NCI-H1694 treated with DMSO at 0.1 percent for 48 hours (cell line): Measurements from ENCODE around the gene TMCO4.
"Not testable (repeated sequence)": the region's sequence is repeated elsewhere in the genome, so short reads cannot be mapped to it uniquely, and the experiment has no call there.

Source experiments
- DNase-seq: peaks from one replicate; lab custom pipeline; 2025; lab: John Stamatoyannopoulos, UW

Gene TMCO4

DNA sequence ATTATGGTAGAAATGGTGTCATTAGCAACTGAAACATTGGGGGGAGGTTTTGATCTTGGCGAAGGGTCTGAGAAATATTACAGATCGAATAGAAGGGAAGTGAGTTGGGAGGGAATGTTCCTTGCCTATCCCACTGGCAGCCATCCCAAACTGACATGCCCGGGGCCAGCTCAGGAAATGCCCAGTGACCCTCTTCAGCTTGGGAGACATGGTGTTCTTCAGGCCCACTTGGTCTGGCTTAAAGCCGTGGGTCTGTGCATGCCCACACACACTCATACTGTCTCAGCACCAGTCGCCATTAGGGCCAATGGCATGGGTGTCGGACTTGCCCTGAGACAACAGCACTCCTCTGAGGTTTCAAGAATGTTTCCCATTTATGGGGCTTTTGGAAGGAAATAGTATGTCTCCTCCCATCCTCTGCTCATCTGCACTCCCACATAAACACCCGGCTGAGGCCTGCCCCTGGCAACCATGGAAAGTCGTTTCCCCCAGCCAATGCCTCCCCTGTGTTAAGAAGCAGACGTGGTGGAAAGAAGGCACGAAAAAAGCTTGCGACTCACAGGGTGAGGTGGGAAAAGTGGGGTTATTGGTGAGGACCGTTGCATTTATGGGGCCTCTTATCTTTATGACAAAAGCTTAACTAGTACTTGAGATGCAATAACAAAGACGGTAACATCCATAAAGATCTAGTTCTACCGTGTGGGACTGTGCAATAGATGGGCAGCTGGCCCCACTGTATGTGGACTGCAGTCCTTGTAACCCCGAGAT lies 13.3 kb upstream of the TMCO4 start:
- DNase-seq, result no peak

DNA sequence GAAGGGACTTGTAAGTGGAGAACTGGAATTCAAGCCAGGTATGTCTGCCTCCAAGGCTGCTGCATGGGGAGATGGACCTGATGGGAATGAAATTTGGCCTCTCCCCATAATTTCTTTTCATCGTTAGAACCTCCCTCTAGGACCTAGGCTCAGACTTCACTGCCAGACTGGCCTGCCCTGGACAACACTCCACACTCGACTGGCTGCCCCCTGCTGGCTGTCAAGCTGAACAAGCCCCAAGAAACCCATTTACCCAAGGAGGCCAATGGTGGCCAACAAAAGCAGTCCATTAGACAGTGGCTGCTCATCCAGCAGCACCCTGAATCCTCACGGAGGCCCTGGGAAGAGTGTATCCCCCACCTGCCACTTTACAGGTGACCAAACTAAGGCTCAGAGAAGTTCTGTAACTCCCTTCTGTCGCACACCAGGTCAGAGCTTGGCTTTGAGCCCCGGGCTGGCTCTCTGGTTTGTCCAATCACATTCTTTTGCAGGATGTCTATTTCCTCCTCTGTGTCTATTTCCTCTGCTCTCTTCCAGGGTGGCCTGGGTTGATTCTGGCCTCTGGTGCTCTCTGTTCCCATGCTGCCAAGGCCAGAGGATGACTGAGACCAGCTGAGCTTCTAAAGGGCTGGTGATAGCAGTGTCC lies 11.6 kb upstream of the TMCO4 start:
- DNase-seq, result no peak

DNA sequence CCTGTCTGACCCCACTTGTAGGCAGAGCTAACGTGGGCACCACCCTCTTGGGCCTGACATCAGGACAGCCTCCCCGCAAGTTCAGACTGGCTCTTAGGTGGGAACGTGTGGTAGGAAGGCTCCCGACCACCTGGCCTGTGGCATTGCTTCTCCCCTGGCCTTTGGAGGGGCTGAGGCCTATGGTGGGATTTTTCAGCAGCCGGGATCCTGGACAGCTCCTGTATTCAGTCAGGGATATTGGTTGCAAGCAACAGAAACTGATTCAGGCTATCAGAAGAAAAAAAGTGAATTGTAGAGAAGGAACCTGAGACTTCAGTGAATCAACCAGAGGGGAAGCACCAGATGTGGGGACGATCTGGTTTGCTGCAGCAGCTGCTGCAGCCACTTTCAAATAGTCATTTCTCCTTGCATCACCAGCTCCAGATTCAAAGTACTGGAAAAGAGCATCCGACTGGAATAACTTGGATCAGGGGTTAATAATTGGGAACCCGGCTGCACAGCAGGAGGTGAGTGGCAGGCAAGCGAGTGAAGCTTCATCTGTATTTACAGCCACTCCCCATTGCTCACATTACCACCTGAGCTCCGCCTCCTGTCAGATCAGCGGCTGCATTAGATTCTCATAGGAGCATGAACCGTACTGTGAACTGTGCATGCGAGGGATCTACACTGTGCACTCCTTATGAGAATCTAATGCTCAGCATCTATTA lies 9.5 kb upstream of the TMCO4 start:
- peak; percentile 82 for DNase-seq

DNA sequence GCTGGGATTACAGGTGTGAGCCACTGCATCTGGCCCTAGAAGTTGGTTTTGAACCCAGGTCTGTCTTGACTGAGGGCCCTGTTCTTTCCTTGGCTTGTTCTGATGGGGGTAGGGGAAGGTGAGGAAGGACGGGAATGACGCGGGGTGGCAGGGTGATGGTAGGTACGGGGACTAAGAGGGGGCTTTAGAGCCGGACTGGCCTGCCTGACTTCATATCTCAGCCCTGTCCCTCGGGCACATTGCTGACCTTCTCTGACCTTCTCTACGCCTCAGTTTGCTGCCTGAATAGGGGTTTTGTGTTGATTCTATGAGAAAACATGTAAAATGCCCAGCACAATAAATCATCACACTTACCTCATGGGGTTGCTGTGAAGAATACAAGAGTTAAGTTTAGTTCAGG lies 8.6 kb upstream of the TMCO4 start:
- no peak for DNase-seq

GRCh38 chr1:19804831-19805251 lies 5.1 kb upstream of the TMCO4 start:
- DNase-seq, result no peak

DNA sequence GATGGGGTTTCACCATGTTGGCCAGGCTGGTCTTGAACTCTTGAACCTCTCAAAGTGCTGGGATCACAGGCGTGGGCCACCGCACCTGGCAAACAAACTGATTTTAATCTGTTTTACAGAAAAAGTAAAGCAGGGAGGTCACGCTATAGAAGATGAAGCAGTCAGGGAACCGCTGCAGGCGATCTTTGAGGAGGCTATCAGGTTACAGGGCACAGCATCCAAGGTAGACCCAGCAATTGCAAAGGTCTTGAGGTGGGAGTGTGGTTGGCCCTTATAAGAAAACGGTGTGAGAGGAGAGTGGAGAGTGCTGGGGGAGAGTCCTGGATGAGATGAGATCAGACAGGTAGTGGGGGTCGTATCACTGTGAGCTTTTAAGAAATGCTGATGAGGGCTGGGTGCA lies 2.6 kb upstream of the TMCO4 start:
- DNase-seq, result no peak

GRCh38 chr1:19800076-19800804 lies 524 bp upstream of the TMCO4 start:
- peak; percentile 7 for DNase-seq

DNA sequence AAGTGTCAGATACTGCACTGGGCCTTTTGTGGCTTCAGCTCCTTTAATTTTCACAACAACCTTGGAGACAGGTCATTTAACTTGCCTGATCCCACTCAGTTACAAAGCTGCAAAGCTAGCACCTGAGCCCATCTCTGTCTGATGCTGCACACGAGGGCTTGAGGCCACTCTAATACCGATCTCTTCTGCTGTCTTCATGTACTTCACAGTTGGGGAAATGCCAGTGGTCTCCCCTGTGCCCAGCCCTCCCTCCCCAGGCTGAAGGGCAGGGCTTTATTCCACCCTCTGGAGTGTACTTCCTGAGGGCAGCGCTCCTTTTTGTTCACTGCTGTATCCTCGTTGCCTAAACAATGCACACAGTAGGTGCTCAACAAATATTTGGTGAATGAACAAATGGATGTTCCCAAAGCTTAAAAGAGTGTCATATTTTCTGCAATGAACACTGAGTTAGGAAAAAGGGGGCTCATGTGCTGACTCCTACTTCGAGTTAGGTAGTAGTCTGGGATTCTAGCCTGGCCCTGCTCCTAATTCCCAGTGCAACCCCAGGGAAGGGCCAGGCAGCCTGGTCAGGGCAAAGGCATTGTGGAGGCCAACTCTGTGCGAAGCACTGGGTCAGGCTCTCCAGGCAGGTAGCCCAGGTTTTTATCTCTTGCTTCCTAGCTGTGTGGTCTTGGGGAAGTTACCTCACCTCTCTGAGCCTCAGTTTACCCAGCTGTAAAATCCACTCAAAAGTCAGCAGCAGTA lies 1.1 kb downstream of the TMCO4 start:
- DNase-seq, result no peak

- DNase-seq, result no peak
These were observed 1.9 kb downstream of the TMCO4 start for GRCh38 chr1:19797827-19798226.

DNA sequence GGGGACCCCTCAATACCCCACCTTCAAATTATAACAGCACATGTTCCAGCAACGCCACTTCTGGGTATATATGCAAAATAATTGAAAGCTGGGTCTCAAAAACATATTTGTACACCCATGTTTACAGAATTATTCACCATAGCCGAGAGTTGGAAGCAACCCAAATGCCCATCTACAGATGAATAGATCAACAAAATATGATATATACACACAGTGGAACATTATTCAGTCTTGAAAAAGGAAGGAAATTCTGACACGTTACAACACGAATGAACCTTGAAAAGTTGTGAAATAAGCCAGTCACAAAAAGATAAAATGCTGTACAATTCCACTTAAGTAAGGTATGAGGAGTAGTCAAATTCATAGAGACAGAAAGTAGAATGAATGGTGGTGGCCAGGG lies 5.1 kb downstream of the TMCO4 start:
- DNase-seq, result no peak

DNA sequence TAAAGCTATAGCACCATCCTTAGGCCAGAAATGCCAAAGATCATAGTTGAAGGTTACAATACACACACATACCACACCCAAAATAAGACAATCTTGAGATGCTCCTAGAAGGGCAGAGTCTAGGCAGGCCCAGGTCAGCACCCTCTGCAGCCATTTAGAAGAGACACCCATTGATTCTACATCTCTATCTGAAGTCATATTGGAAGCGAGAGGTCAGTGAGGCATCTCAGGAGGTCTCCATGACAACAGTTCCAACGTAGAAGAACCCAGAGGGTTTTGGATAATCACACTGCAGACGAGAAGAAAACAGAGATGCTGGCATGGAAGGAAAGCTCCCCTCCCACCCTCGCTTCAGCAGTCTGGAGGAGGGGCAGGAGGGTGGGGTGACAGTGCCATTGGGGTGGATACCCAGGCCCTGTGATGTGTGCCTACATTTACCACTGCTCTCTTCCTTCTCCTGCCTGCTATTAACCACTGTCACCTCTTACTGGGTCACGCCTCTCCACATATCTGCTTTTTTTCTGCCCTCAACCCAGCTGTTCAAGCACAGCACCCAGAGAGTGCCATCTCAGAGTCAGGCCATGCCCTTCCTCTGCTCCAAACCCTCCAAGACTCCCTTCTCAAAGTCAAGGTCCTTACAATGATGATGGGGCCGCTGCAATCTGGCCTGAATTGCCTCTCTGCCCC lies 6.2 kb downstream of the TMCO4 start:
- no peak for DNase-seq

- DNase-seq, result no peak
These were observed 7.3 kb downstream of the TMCO4 start for GRCh38 chr1:19792237-19793002.

DNA sequence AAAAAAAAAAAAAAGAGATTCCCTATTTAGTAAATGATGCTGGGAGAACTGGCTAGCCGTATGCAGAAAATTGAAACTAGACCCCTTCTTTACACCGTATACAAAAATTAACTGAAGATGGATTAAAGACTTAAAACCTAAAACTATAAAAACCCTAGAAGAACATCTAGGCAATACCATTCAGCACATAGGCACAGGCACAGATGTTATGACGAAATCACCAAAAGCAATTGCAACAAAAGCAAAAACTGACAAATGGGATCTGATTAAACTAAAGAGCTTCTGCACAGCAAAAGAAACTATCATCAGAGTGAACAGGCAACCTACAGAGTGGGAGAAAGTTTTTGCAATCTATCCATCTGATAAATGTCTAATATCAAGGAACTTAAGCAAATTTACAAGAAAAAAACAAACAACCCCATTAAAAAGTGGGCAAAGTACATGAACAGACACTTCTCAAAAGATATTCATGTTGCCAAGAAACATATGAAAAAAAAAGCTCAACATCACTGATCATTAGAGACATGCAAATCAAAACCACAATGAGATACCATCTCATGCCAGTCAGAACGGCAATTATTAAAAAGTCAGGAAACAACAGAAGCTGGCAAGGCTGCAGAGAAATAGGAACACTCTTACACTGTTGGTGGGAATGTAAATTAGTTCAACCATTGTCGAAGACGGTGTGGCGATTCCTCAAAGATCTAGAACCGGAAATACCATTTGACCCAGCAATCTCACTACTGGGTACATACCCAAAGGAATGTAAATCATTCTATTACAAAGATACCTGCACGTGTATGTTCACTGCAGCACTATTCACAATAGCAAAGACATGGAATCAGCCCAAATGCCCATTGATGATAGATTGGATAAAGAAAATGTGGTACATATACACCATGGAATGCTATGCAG lies 9.4 kb downstream of the TMCO4 start:
- not testable (repeated sequence) for DNase-seq

GRCh38 chr1:19786988-19787423 lies 12.7 kb downstream of the TMCO4 start:
- no peak for DNase-seq

- no peak for DNase-seq
These were observed 14.1 kb downstream of the TMCO4 start for GRCh38 chr1:19785660-19786059.

DNA sequence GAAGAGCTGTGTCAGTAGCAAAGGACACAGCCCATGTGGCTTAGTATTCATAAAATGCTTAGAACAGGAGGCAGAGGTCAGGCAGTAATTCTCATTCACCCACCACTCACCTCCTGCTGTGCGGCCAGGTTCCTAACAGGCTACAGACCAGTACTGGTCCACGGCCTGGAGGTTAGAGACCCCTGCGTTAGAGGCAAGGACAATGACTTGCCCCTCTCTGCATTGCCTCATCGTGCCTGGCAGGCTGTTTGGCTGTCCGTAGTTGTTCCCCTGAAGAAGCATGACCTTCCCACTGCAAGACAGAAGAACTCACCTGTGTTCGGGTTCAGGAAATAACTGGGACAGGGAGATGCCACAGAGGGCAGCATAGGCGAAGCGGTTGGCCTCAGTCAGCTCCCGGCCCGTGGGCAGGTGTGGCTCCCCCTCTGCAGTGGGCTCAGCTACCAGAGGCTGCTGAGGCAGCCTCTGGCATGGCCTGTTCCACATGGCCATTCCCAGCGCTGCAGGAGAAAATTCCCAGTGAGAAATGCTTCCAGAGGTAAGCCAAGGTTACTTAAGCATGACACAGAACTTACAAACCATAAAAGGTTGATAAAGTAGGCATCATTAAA lies 19.3 kb downstream of the TMCO4 start:
- DNase-seq, result no peak

GRCh38 chr1:19776933-19777332 lies 22.8 kb downstream of the TMCO4 start:
- no peak for DNase-seq

GRCh38 chr1:19776287-19776686 lies 23.4 kb downstream of the TMCO4 start:
- DNase-seq, result no peak

DNA sequence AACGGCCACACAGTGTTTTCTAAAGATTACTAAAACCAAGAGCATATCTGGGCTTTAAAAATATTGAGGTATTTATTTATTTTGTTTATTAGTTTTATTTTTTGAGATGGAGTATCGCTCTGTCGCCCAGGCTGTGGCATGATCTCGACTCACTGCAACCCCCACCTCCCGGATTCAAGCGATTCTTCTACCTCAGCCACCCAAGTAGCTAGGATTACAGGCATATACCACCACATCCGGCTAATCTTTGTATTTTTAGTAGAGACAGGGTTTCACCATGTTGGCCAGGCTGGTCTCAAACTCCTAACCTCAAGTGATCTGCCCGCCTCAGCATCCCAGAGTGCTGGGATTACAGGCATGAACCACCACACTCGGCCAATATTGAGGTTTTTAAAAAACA lies 23.9 kb downstream of the TMCO4 start:
- DNase-seq, result no peak
